EH (cell line): Measurements from ENCODE around the gene CGB2.
A peak's percentile ranks its signal among the peaks of the same experiment; 100 is the strongest.

Experiments
- DNase-seq: peaks from one replicate; pipeline ENCODE4 v3.0.0-alpha.2; 2015; ENCODE audit warnings: low read depth

The CGB2 gene

GRCh38 chr19:49067554-49067953 is 35.9 kb downstream of the CGB2 start:
- no peak for DNase-seq

- no peak for DNase-seq
Measured at GRCh38 chr19:49069026-49069425, 37.3 kb downstream of the CGB2 start.

GRCh38 chr19:49070416-49070815 is 38.7 kb downstream of the CGB2 start:
- no peak for DNase-seq

GRCh38 chr19:49071860-49072547 is 40.3 kb downstream of the CGB2 start:
- DNase-seq = no peak

GRCh38 chr19:49073514-49074378 is 42.1 kb downstream of the CGB2 start:
- DNase-seq = peak; percentile 46

GRCh38 chr19:49074869-49075268 is 43.2 kb downstream of the CGB2 start:
- peak; percentile 70 for DNase-seq

GRCh38 chr19:49080392-49080791 is 48.7 kb downstream of the CGB2 start:
- no peak for DNase-seq

GRCh38 chr19:49081273-49081672 is 49.6 kb downstream of the CGB2 start:
- DNase-seq = no peak
